ENCODE results near the gene ZSCAN10. TPM values are rescaled to one million over a fixed set of nuclear protein-coding genes. Genes with fewer than 3 reads are reported as not detected.

The ZSCAN10 gene
- total and polyA plus RNA-seq, 9 of the 15 experiments (the other 6 are each of a cell fraction or from before 2014, with no cell fraction given), result 0.22 TPM; not detected in 8

- TF ChIP-seq, protein P1, sequence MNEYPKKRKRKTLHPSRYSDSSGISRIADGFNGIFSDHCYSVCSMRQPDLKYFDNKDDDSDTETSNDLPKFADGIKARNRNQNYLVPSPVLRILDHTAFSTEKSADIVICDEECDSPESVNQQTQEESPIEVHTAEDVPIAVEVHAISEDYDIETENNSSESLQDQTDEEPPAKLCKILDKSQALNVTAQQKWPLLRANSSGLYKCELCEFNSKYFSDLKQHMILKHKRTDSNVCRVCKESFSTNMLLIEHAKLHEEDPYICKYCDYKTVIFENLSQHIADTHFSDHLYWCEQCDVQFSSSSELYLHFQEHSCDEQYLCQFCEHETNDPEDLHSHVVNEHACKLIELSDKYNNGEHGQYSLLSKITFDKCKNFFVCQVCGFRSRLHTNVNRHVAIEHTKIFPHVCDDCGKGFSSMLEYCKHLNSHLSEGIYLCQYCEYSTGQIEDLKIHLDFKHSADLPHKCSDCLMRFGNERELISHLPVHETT (CRISPR knock-in tag; conservative IDR thresholded peaks at IDR 0.05 in 1 of 2, IDR thresholded peaks at IDR 0.05 in 1 of 2), result peak in 1 of 2 experiments; percentile 93; a peak in 2 of 4 replicates
- TF ChIP-seq, protein P2, sequence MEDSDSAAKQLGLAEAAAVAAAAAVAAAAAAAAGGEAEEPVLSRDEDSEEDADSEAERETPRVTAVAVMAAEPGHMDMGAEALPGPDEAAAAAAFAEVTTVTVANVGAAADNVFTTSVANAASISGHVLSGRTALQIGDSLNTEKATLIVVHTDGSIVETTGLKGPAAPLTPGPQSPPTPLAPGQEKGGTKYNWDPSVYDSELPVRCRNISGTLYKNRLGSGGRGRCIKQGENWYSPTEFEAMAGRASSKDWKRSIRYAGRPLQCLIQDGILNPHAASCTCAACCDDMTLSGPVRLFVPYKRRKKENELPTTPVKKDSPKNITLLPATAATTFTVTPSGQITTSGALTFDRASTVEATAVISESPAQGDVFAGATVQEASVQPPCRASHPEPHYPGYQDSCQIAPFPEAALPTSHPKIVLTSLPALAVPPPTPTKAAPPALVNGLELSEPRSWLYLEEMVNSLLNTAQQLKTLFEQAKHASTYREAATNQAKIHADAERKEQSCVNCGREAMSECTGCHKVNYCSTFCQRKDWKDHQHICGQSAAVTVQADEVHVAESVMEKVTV (CRISPR knock-in tag; IDR thresholded peaks at IDR 0.05), result no peak
- TF ChIP-seq PHB2 (IDR thresholded peaks at IDR 0.05; ENCODE audit: low read depth) (no peak), LCOR (CRISPR knock-in tag; IDR thresholded peaks at IDR 0.05) (peak; percentile 50; the same call in 1 of the 2 replicates), GTF2F1 (IDR thresholded peaks at IDR 0.05; ENCODE audit: low read depth, low read length) (peak; percentile 83), HDAC1 (IDR thresholded peaks at IDR 0.05) (peak in 1 of 2 experiments; percentile 80; a peak in 2 of 4 replicates), L3MBTL2 (IDR thresholded peaks at IDR 0.05) (peak; percentile 62; the same call in 1 of the 2 replicates), KDM5B (IDR thresholded peaks at IDR 0.05; ENCODE audit: insufficient replicate concordance, low read depth, low read length) (peak; percentile 70), ZNF778 (CRISPR knock-in tag; IDR thresholded peaks at IDR 0.05) (no peak), HEY1 (CRISPR knock-in tag; IDR thresholded peaks at IDR 0.05; ENCODE audit: borderline replicate concordance) (no peak), ZBTB40 (IDR thresholded peaks at IDR 0.05) (peak; percentile 98), ZBTB40 (CRISPR knock-in tag; IDR thresholded peaks at IDR 0.05) (no peak), ZNF316 (IDR thresholded peaks at IDR 0.05) (no peak), ZNF224 (CRISPR knock-in tag; IDR thresholded peaks at IDR 0.05) (no peak), POLR2AphosphoS5 (IDR thresholded peaks at IDR 0.05; ENCODE audit: control insufficient read depth, insufficient read depth, low read depth, low read length) (peak; percentile 65), BRD4 (IDR thresholded peaks at IDR 0.05) (no peak)
Measured at GRCh38 chr16:3106205-3106928, 7.3 kb upstream of the ZSCAN10 start (continued).
